Mucosa of stomach (tissue), 1 donor: ENCODE results near the gene RTN4R.

Experiments
- H3K27me3 ChIP-seq: one replicate; pipeline ENCODE4 v1.7.0; 2013; ENCODE audit warnings: mild to moderate bottlenecking, low read length; ENCODE audit not compliant: control insufficient read depth, insufficient read depth
- H3K36me3 ChIP-seq: one replicate; pipeline ENCODE4 v1.7.0; 2013; ENCODE audit warnings: low read length; ENCODE audit not compliant: control insufficient read depth, insufficient read depth
- H3K4me1 ChIP-seq: one replicate; pipeline ENCODE4 v1.7.0; 2013; ENCODE audit warnings: mild to moderate bottlenecking, low read length; ENCODE audit not compliant: control insufficient read depth, insufficient read depth
- H3K4me3 ChIP-seq: one replicate; pipeline ENCODE4 v1.7.0; 2013; ENCODE audit warnings: low read length
- H3K9ac ChIP-seq: one replicate; pipeline ENCODE4 v1.7.0; 2013; ENCODE audit warnings: mild to moderate bottlenecking, low read length, moderate library complexity
- H3K9me3 ChIP-seq: one replicate; pipeline ENCODE4 v1.7.0; 2013; ENCODE audit warnings: mild to moderate bottlenecking, low read length, moderate library complexity; ENCODE audit not compliant: control insufficient read depth
- donor health status: Pancreatic carcinoma.

Gene RTN4R

DNA sequence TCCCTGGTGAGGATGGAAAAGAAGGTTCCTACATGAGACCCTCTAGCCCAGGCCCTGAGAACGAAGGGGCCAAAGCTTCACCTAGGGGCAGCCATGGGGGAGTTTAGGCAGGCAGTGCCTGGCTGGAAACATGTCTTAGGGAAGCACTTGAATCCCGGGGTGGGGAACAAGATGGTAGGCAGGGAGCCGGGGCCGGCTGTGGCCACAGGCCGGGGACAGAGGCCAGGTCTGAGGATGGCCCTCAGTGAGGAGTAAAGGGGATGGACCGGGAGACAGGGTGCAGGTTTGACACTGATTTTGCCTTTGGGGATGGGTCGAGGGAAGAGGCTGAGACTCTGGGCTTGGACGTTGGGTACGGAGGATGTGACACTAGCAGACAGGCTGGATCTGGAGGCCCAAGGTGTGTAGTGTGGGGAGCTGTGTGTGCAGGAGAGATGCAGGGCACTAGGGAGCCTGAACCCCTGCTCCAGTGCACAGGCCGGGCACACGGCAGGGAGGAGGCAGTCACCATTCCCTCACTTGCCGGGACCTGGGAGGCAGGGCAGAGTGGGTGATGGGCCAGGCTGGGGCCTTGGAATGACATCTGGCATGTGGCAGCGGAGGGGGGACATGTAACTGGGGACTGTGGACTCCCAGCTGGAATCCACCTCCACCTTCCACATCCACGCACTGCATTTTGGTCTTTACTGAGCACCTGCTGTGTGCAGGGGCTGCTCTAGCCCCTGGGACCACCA, 6.1 kb downstream of the RTN4R start:
- no peaks in the 10 kb centered on the region for H3K36me3 ChIP-seq
- no peak overlapping the region for H3K4me3 ChIP-seq
- no peaks in the 10 kb centered on the region for H3K9me3 ChIP-seq
- H3K27me3 ChIP-seq: peaks cover 1% of the 10 kb centered on the region
- H3K4me1 ChIP-seq: no peaks in the 10 kb centered on the region
- H3K9ac ChIP-seq: no peak overlapping the region

DNA sequence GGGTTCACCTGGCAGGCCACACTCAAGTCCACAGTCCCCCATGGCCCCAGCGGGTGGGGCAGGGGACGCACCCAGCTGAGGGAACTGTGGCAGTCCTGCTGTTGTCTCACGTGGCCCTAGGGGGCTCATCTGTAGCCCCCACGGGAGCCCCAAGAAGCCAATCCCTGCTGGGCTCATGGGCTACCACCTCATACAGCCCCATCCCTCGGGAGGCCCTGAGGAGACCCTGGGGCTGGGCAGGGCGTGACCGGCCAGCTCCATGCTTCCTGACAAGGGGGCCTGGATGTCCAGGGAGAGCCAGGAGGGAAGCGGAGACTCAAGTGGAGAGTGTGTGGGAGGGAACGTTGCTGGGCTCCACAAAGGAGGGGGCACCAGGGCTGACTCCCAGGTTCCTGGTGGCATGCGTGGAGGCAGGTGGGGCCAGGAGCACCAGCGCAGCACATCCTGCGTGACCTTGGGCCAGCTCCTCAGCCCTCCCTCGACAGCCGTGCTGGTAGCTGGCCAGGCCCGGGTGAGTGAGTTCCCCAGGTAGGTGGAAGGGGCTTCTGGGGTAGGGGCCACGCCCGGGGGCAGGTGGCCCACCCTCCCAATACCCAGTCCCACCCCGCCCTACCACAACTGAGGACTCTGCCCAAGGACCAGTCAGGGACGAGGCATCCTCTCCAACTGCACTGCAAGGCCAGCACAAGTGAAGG, 7.9 kb downstream of the RTN4R start:
- Histone ChIP-seq H3K4me1 (no peaks in the 10 kb centered on the region), H3K4me3 (no peak overlapping the region), H3K9me3 (no peaks in the 10 kb centered on the region), H3K27me3 (no peaks in the 10 kb centered on the region), H3K36me3 (no peaks in the 10 kb centered on the region), H3K9ac (no peak overlapping the region)

DNA sequence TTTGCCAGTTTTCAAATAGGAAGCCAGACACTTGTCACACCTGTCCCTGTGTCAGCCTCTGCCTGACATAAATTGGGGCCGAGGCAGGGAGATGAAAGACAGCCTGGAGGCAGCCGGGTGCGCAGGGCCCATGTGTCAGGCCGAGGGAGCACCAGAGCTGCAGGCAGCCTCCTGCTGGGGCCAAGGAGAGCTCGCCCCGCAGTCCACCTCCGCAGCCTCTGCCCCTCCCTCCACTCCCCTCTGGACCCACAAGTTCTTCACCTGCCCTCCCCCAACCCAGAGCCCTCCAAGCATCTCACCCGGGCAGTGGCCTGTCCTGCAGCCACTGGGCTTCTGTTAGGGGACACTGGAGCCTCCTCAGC, 8.8 kb downstream of the RTN4R start:
- Histone ChIP-seq H3K36me3 (no peaks in the 10 kb centered on the region), H3K27me3 (no peaks in the 10 kb centered on the region), H3K4me1 (no peaks in the 10 kb centered on the region), H3K4me3 (no peak overlapping the region), H3K9me3 (no peaks in the 10 kb centered on the region), H3K9ac (no peak overlapping the region)

DNA sequence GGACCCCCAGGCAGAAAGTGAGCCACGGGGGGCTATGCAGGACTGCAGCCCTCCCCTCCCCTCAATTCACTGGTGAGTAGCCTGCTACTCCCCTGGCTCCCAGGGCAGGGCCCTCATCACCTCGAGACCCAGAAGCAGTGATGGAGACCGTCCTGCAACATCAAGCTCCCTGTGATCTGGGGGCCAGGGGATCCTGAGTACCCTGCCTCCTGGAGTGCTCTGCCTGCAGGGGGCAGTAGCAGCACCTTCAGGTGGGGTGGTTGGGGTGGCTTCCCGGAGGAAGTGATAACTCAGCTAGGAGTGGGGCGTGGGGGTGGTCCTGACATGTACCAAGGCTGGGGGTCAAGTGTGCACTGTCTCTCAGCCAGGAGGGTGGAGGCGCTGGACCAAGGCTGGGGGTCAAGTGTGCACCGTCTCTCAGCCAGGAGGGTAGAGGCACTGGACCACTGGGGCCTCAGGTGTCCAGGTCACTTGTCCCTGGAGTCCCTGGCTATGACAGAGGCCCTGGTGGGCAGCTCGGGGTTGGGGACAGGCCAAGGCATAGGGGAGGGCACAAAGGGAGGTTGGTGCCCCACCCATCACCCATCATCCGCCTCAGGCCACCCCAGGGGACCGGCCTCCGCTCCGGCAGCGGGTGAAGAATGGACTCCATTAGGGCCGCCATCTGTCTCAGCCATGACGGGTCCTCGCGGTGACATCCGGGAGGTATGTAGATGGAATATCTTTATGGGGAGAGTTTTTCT, 9.4 kb downstream of the RTN4R start:
- H3K9ac ChIP-seq: no peak overlapping the region
- no peak overlapping the region for H3K4me3 ChIP-seq
- H3K36me3 ChIP-seq: no peaks in the 10 kb centered on the region
- no peaks in the 10 kb centered on the region for H3K27me3 ChIP-seq
- no peaks in the 10 kb centered on the region for H3K4me1 ChIP-seq
- no peaks in the 10 kb centered on the region for H3K9me3 ChIP-seq

DNA sequence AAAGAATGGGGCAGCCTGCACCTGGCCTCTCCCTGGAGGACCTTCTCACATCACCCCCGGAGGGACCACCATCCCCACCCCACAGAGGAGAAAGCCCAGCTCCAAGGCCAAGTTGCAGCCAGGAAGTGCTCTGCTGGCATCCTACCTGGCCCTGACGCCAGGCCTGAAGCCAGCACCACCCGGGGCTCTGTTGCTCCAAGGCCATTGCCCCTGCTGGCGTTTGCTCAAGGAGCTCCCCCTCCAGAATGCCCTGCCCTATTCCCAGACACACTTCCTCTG, 10.2 kb downstream of the RTN4R start:
- H3K9ac ChIP-seq: no peak overlapping the region
- H3K4me1 ChIP-seq: no peaks in the 10 kb centered on the region

DNA sequence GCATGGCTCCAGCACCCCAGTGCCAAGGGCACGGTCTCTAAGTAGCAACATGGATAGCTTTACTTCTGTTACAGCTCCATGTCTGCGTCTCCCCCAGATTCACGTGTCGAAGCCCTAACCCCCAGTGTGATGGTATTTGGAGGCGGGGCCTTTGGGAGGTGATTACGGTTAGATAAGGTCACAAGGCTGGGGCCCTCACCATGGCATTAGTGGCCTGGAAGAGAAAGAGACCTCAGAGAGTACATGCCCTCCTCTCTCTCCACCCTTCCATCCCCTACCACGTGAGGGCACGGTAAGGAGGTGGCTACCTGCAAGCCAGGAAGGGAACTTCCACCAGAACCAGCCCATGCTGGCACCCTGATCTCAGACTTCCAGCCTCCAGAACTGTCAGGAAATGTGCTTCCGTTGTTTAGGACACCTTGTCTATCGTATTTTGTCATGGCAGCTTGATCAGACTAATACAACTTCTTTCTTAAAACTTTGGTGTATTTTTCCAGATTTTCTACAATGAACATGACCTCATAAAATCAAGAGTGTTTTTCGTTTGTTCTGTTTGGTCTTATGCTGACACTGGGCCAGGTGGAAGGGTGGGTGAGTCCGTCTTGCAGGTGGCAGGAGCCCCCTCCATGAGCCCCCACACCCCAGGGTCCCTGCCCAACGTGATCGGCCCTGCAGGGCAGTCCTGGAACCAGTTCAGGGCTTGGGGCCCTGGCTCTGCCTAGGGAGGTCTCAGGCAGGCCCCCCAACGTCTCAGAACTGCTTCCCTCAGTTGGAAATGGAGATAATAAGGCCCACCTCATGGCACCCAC, 10.7 kb downstream of the RTN4R start:
- H3K9me3 ChIP-seq: no peaks in the 10 kb centered on the region
- H3K9ac ChIP-seq: no peak overlapping the region
- H3K4me3 ChIP-seq: no peak overlapping the region
- no peaks in the 10 kb centered on the region for H3K36me3 ChIP-seq
- no peaks in the 10 kb centered on the region for H3K4me1 ChIP-seq
- no peaks in the 10 kb centered on the region for H3K27me3 ChIP-seq

More for the DNA sequence above, 10.2 kb downstream of the RTN4R start:
- Histone ChIP-seq H3K9me3 (no peaks in the 10 kb centered on the region), H3K27me3 (no peaks in the 10 kb centered on the region), H3K4me3 (no peak overlapping the region), H3K36me3 (no peaks in the 10 kb centered on the region)

DNA sequence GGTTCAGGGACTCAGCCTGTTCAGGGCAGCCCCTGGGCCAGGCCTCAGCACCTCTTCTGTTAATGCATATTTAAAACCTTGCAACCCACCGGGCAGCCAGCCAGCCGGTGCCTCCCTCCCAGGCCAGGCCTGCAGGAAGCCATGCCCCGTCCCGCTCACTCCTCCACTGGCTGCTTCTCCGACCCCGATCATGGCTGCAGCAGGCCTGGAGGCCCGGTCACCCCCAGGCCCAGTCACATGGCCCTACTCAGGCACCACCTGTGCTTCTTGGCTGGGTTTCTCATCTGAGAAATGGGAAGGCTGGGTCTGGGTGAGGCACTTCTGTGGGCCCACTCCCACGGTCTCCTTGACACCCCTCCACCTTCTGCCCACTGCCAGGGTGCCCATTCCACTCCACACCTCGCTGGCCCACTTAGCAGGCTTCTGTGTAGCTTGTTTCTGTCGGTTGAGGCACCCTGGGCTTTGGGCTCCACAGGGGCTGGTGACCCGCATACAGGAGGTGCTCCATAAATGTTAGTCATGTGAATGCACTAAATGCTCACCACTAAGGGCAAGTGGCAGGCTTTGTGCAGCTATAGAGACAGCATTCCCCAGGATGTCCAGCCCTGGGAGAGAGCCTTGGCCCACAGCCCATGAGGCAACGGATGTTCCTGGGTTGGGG, 11.4 kb downstream of the RTN4R start:
- Histone ChIP-seq H3K9ac (no peak overlapping the region), H3K4me1 (no peaks in the 10 kb centered on the region), H3K36me3 (no peaks in the 10 kb centered on the region), H3K4me3 (no peak overlapping the region), H3K9me3 (no peaks in the 10 kb centered on the region), H3K27me3 (no peaks in the 10 kb centered on the region)

DNA sequence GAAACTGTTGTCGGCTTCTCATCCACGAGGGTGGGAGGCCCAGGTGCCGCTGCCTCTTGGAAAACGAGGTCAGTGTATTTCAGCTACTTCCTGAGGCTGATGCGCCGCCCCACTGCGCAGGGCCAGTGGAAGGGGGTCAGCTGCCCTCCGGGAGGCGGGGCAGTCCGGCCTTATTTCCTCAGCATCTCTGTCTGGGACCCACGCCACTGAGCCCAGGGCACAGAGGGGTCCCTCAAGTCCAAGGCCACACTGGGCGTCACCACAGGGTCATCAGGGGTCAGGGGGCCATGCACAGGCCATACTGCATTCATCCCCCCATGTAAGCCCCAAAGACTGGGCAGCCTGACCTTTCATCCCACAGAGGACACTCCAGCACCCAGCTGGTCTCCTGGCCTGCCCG, 12.1 kb downstream of the RTN4R start:
- no peak overlapping the region for H3K4me3 ChIP-seq
- H3K36me3 ChIP-seq: no peaks in the 10 kb centered on the region
- H3K4me1 ChIP-seq: no peaks in the 10 kb centered on the region
- no peak overlapping the region for H3K9ac ChIP-seq
- H3K27me3 ChIP-seq: no peaks in the 10 kb centered on the region
- H3K9me3 ChIP-seq: no peaks in the 10 kb centered on the region

DNA sequence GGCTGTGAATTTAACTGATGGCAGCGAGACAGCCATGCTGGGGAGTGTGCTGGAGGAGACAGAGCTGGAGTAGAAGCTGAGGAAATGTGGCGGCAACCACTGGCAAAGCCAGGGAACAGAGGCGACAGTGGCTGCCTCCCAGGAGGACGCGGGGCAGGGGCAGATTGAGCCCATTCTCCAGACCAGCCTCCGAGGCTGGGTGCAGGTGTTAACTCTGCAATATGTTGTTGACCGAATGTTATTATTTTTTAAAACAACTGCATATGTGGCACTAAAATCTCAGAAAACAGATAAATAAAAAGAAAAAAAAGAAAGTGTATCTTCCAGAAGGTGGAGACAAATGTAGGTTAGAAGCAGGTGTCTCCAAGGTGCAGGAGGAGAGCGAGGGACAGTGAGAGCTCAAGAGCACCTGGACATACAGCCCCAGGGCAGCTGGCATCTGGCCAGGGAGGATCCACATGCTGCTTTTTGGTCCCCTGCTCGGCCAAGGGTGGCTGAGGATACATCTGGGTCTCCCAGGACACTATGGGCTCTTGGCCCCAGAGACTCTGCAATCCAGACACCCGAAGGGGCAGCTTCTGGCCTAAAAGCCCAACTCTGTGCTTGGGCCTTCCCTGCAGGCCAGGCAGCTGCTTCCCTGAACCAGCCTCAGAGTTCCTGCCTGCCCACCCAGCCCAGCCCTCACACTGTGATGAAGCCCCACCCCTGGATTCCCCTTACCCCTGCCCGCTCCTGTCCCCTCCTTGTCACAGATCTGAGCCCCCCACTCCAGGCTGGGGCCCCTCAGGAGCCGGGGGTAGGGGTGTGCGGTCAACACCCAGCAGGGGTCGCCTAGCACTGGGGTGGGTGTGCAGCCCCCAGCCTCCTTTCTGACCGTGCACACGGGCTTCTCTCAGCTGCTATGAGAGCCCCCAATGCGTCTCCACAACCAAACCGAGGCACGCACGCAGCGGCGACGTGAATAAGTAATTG, 12.9 kb downstream of the RTN4R start:
- no peak overlapping the region for H3K4me3 ChIP-seq
- H3K9ac ChIP-seq: no peak overlapping the region
- no peaks in the 10 kb centered on the region for H3K27me3 ChIP-seq
- no peaks in the 10 kb centered on the region for H3K36me3 ChIP-seq
- no peaks in the 10 kb centered on the region for H3K4me1 ChIP-seq
- no peaks in the 10 kb centered on the region for H3K9me3 ChIP-seq

DNA sequence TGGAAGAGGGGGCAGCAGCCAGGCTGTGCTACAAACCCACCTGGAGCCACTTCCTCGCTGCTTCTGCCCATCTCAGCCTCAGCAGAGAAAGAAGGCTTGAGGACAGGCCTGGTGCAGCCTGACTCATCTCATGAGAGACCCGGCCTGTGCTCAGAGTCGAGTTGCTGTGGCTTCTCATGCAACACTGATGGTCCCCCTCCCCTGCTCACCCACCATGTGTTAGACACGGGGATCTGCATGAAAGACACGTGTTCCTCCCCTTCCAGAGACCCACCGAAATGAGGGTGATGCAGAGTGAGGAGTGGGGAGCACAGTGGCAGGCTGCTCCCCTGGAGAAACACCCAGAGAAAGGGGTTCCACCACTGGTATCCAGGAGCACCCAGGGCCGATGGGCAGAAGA, 15.0 kb downstream of the RTN4R start:
- Histone ChIP-seq H3K27me3 (no peaks in the 10 kb centered on the region), H3K9ac (no peak overlapping the region), H3K36me3 (no peaks in the 10 kb centered on the region), H3K4me1 (no peaks in the 10 kb centered on the region), H3K4me3 (no peak overlapping the region), H3K9me3 (no peaks in the 10 kb centered on the region)

DNA sequence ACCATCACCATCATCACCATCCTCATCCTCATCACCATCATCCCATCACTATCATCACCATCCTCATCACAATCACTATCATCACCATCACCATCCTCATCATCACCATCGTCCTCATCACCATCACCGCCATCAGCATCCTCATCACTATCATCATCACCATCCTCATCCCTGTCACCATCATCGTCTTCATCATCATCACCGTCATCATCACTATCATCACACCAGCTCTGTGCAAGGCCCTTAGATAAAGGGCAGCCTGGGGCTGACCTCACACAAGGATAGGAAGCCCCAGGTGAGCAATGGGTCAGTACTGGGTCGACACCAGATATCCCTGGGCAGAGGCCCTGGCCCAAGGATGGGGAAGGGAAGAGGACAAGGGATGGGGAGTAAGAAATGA, 16.1 kb downstream of the RTN4R start:
- Histone ChIP-seq H3K9me3 (no peaks in the 10 kb centered on the region), H3K36me3 (no peaks in the 10 kb centered on the region), H3K4me1 (no peaks in the 10 kb centered on the region), H3K9ac (no peak overlapping the region), H3K27me3 (no peaks in the 10 kb centered on the region), H3K4me3 (no peak overlapping the region)
